Measurements from ENCODE around the gene BPI. TPM values are rescaled to one million over a fixed set of nuclear protein-coding genes. Genes with fewer than 3 reads are reported as not detected.

BPI gene
- total RNA-seq, 1 experiment from 2014 or later = not detected

- TF ChIP-seq CTCF (IDR thresholded peaks at IDR 0.05 in 2 of 3, conservative IDR thresholded peaks at IDR 0.05 in 1 of 3; ENCODE audit: borderline replicate concordance in 1 of 3, insufficient read depth in 1 of 3, low read depth in 2 of 3, low read length in 2 of 3) = no peak
These were observed 2.4 kb downstream of the BPI start (continued) for GRCh38 chr20:38306379-38306778.

- Histone ChIP-seq H3K9ac (ENCODE audit: low read length) (no peak overlapping the region), H3K4me3 (replicated peaks in 1 of 2; ENCODE audit: low read depth in 1 of 2, low read length in 2 of 2) (no peak overlapping the region), H3K9me2 (ENCODE audit: insufficient read depth) (no peaks in the 10 kb centered on the region), H3K36me3 (ENCODE audit: control insufficient read depth in 1 of 2, insufficient read depth in 2 of 2, low read length in 2 of 2) (no peaks in the 10 kb centered on the region), H3K27ac (ENCODE audit: low read depth, low read length) (no peak overlapping the region), H3K4me1 (ENCODE audit: control insufficient read depth in 1 of 2, insufficient read depth in 2 of 2, low read length in 2 of 2) (no peaks in the 10 kb centered on the region), H3K27me3 (ENCODE audit: insufficient read depth, low read length) (0 out of 2 replicates have a peak, but pooled peaks cover 10% of the 10 kb centered on the region), H3K9me3 (ENCODE audit: control insufficient read depth in 1 of 2, insufficient read depth in 1 of 2, low read depth in 1 of 2, low read length in 2 of 2) (peaks cover 0 to 5% of the 10 kb centered on the region in 2 experiments; a peak in 1 of 4 replicates), H4K20me1 (ENCODE audit: insufficient read depth) (no peaks in the 10 kb centered on the region), H3K4me2 (ENCODE audit: low read length) (no peak overlapping the region), H2AFZ (ENCODE audit: low read depth, low read length, poor library complexity, severe bottlenecking) (no peak overlapping the region), H3K79me2 (ENCODE audit: insufficient read depth, low read length) (no peaks in the 10 kb centered on the region)
- ChIA-PET CTCF (no interaction called here), POLR2A (interaction anchor here (1.2 kb wide), 1 partner anchor 32 kb away, joined by 3 read pairs; no protein-coding TSS in a partner anchor), RAD21 (ENCODE audit: low non-redundant PET in 1 of 2, low total read pairs in 2 of 2, uncharacterized antibody in 2 of 2, unreplicated experiment in 2 of 2) (no interaction called here)
- BruUV-seq (replicated peaks) = no TSS peak
- ATAC-seq (no peak), DNase-seq (ENCODE audit: low read depth, low spot score) (no peak)
- intact Hi-C loops (cut with micrococcal nuclease) = loop anchor here (5.0 kb wide), 1 partner anchor 250 kb away; no protein-coding TSS in a partner anchor
- TF ChIP-seq POLR2A (IDR thresholded peaks at IDR 0.05; ENCODE audit: borderline replicate concordance, extremely low read depth, insufficient read depth, insufficient read length) (no peak), ELF1 (IDR thresholded peaks at IDR 0.05; ENCODE audit: borderline replicate concordance, low read depth) (no peak), SRF (IDR thresholded peaks at IDR 0.05; ENCODE audit: low read depth) (no peak), EGR1 (IDR thresholded peaks at IDR 0.05; ENCODE audit: low read depth) (no peak), ZNF274 (IDR thresholded peaks at IDR 0.05; ENCODE audit: low read depth, low read length) (no peak), CBX3 (IDR thresholded peaks at IDR 0.05; ENCODE audit: low read depth) (no peak), POLR2AphosphoS5 (IDR thresholded peaks at IDR 0.05; ENCODE audit: low read depth, low read length) (no peak), ATF3 (IDR thresholded peaks at IDR 0.05) (no peak), EZH2phosphoT487 (IDR thresholded peaks at IDR 0.05; ENCODE audit: borderline replicate concordance) (no peak), JUND (IDR thresholded peaks at IDR 0.05) (no peak), TCF7L2 (IDR thresholded peaks at IDR 0.05; ENCODE audit: borderline replicate concordance, extremely low read depth, insufficient read depth, insufficient read length) (no peak), EZH2 (IDR thresholded peaks at IDR 0.05) (no peak), REST (IDR thresholded peaks at IDR 0.05; ENCODE audit: low read depth) (no peak), CEBPB (IDR thresholded peaks at IDR 0.05; ENCODE audit: low read depth) (no peak), ZBTB33 (IDR thresholded peaks at IDR 0.05; ENCODE audit: extremely low read depth, insufficient replicate concordance, low read length) (no peak)
These were observed 3.6 kb downstream of the BPI start for GRCh38 chr20:38307371-38308046.
